ENCODE measurements around the gene OR2T3.
"Not testable (repeated sequence)": the region's sequence is repeated elsewhere in the genome, so short reads cannot be mapped to it uniquely, and the experiment has no call there.

OR2T3 gene, protein sequence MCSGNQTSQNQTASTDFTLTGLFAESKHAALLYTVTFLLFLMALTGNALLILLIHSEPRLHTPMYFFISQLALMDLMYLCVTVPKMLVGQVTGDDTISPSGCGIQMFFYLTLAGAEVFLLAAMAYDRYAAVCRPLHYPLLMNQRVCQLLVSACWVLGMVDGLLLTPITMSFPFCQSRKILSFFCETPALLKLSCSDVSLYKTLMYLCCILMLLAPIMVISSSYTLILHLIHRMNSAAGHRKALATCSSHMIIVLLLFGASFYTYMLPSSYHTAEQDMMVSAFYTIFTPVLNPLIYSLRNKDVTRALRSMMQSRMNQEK

DNA sequence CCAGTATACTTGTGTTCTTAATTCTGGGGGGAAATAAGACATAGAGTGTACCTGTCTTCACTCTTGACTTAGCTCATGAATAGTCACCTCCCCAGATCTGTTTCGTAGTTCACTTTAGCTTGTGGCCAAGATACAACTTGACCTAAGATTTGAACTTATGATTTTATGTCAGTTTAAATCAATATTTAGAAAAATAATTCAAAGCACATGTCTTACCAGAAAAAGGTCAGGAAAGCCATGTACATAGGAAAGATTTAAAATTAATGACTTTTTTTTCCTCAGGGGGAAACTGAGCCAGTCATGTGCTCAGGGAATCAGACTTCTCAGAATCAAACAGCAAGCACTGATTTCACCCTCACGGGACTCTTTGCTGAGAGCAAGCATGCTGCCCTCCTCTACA is at the start of gene OR2T3:
TSS of gene OR2T3 (plus strand) at position 301 of the 400 bp plus-strand sequence. CDS start at position 301, 0 bp downstream.
- not testable (repeated sequence) for DNase-seq (ENCODE audit: low spot score)

- DNase-seq (ENCODE audit: low spot score), result not testable (repeated sequence)
These were observed 45.5 kb upstream of the OR2T3 start for GRCh38 chr1:248427526-248428191.

DNA sequence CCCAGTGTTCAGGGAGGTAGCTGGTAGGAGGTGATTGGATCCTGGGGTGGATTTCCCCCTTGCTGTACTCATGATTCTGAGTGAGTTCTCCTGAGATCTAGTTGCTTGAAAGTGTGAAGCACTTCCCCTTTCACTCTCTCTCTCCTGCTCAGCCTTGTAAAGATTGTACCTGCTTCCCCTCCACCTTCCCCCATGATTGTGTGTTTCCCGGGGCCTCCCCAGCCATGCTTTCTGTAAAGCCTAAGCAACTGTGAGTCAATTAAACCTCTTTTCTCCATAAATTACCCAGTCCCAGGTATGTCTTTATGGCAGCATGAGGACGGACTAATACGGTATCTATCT is 45.0 kb upstream of the OR2T3 start:
- not testable (repeated sequence) for DNase-seq (ENCODE audit: low spot score)

GRCh38 chr1:248431683-248432082 is 41.5 kb upstream of the OR2T3 start:
- DNase-seq (ENCODE audit: low spot score), result not testable (repeated sequence)

DNA sequence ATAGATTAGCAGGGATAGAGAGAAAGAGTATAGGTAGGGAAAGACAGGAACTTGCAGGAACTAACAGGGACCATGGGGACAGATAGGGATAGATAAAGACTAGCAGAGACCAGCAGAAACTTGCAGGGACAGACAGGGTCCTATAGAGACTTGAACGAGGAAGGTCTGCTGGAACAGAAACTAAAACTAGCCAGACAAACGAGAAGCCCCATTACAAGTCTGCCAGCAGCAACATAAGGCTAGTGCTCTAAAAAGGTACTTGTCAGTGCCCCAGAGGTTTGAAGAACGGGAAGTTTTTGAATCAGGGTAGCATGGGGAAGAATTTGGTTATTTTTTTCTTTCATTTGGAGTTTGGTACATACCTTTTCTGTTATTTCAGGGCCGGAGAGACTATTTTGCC is 41.0 kb upstream of the OR2T3 start:
- DNase-seq (ENCODE audit: low spot score), result not testable (repeated sequence)

DNA sequence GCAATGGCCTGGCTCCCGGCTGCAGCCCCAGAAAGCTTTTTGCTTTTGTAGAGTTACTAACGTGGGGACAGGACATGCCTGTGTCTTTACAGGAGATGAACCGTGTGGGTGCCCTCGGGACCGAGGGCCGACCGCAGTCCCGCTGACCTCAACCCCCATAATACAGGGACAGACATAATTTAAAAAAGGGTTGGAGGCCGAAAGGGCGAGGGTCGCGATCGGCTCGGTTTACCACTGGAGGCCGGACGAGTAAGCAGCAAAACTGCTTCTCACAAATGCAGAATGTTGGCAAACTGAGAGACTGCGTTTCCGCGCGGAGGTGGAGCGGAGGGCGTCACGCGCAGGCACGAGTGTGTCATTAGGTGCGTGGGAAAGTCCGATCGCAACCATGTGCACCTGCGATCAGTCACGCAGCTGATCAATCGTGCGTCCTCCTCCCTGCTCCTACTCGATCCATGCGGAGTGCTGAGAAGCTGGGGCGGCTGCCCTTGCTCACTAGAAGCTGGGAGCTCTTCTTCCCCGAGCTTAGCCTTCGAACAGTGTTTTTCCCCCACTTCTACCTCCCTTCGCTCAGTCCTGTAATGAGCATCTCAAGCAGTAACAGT is 39.2 kb upstream of the OR2T3 start:
- not testable (repeated sequence) for DNase-seq (ENCODE audit: low spot score)

DNA sequence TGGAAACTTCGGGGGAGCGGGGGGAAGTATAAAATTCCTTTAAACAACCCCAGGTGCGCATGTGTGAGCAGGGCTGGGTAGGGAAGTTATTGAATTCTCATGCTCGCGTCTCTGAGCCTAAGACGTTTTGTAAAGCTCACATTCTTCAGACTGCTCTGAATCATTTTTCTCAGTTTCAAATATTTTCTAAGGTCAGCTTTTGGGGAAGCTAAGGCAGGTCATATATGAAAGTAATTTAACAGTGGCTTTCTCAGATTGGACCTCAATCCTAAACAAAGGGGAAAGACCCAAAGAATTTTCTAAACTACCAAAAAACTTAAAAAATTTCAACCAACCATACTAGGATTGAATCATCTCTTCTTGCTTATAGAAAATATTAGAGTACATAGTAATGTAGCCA is 38.2 kb upstream of the OR2T3 start:
- not testable (repeated sequence) for DNase-seq (ENCODE audit: low spot score)

- not testable (repeated sequence) for DNase-seq (ENCODE audit: low spot score)
These were observed 36.8 kb upstream of the OR2T3 start for GRCh38 chr1:248436303-248436702.

DNA sequence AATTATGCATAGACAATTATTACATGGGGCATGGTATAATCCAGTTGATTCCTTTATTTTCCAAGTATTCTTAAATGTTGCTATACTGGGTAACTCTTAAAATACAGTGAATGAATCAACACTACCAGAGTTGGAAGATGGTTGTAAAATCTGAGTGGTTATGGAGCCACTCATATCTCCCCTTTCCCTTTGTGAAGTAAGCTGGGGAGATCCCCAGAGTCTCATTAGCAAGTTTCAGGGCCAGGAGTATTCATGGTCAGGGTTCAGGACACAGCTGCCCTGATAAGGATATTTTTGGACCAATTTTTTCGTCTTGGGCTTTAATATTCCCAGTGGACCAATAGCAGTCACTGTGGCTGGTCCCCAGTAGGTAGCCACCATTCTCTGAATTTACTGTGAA is 34.5 kb upstream of the OR2T3 start:
- not testable (repeated sequence) for DNase-seq (ENCODE audit: low spot score)

DNA sequence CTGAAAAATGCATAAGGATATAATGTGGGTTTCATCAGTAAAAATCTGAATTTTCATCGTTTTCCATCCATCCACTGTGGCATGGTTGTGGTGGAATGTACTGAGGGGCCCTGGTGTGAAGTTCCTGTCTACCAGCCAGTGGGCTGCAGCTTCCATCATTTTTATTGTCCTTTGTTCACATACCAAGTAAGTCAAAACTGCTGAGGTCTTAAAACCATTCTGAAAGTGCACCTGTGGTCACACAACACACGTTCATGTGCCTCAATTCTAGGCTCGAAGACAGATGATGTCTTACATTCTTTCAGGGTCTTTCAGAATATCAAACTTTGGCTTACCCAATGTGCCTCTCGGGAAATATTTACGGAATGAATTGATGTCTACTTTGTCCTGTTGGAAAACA is 33.9 kb upstream of the OR2T3 start:
- DNase-seq (ENCODE audit: low spot score), result not testable (repeated sequence)

- not testable (repeated sequence) for DNase-seq (ENCODE audit: low spot score)
These were observed 30.5 kb upstream of the OR2T3 start for GRCh38 chr1:248442500-248443277.

DNA sequence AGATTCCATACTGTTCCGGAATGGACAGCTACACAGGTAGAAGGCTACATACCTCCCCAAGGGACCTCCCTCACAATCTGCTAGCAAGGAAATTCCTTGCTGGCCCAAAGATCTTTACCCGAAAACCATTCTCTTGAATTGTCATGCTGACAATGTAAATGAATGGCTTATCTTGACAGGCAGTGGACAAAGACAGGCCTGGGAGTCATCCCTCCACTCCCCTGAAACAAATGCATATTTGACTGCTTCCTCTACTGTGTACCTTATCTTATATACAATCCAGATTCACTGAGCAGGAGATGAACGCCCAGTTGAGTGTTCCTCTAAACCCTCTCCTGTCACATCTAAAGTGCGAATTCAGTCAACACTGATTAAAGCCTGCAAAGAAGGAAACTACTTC is 28.5 kb upstream of the OR2T3 start:
- not testable (repeated sequence) for DNase-seq (ENCODE audit: low spot score)

DNA sequence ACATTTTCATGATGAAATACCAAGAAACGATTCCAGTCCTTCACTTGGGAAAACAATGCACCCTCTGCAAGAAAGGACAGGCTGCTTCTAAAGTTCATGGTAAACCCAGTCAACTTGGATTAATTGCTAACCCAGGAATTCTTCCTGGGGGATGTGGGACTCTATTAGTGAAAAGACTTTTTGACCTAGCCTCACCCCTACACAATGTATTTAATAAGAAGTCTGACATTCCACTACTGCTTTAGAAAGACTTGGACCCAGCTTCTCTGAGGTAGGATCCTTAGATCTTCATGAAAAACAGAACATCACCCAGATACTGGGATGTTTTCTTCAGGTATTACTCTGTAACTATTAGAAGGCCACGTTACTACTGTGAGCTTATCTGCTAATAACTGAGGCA is 27.8 kb upstream of the OR2T3 start, which contains the start of gene OR2T2:
TSS of gene OR2T2 (plus strand) at position 239 of the 400 bp plus-strand sequence. CDS start 7,161 bp downstream, outside the sequence.
- not testable (repeated sequence) for DNase-seq (ENCODE audit: low spot score)

DNA sequence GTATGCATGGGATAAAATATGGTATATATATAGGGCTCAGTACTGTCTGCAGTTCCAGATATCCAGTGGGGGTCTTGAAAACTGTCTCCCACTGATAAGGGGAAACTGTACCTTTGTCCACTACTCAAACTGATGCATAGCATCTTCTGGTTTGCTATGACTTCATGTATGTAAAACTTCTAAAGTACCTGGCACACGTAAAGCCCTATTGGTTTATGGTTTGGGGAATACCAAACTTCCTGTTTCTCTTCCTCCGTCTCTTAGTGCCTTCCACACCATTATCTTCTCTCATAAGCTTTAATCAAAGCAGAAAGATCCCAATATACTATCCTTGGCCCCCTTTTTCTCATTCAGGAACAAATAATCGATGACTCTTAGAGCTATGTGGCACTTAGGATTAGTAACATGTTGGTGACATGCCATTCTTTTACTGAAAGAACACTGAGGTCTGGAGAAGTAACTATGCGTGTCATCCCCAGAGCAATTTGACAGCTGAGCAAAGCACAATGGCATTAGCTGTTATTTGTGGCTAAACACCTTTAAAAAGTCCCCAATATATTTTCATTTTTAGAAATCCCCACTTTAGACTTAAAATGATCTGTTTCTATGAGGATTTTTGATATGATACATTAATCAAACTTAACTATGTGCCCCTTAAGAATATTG is 24.6 kb upstream of the OR2T3 start:
- not testable (repeated sequence) for DNase-seq (ENCODE audit: low spot score)

- DNase-seq (ENCODE audit: low spot score), result not testable (repeated sequence)
These were observed 23.2 kb upstream of the OR2T3 start for GRCh38 chr1:248449821-248450465.

DNA sequence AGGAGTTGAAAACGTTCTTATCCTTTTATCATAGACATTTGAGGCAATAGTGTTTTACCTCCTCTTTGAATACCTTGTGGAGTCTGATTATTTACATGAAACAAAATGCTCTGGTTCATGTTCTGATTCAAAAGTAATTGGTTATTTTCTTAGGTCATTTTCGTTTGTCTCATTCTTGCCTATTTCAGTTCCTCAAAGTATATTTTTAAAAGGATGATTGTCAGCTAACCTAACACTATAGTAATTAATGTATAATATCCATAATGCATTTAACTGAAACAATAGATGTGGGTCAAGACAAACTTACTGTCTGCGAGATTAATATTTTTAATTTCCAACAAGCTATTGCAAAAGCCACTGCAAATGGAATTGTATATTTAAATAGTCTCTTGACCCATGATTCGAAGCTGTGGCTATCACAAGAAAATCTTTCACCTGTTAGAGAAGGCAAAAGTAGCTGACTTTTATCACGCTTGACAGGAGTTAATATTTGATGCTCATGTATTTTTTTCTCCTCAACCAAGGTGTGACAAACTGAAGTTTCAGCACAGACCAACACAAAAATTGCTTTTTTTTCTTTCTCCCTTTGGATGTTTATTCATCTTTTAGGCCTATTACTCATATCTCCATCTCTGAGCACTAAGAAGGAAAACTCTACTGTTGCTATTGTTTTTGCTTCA is 22.5 kb upstream of the OR2T3 start:
- DNase-seq (ENCODE audit: low spot score), result not testable (repeated sequence)

GRCh38 chr1:248453619-248454018 is 19.5 kb upstream of the OR2T3 start:
- DNase-seq (ENCODE audit: low spot score), result not testable (repeated sequence)

DNA sequence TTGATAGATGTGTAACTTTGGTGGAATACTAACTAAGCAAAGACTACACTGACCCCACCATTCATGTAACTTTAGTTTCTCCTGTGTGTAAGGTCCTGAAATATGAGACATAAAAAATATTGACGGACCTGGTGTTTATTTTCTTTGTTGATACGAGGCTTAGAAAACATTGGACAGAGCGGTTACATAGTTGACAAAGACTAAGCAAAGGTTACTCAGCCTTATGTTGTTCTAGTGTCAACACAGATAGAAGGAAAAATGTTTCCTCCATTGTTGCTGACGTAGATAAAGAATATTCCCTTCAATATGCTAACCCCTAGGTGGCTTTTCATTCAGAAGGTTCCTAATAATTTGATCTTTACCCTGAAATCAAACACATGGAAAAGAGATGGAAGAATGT is 18.1 kb upstream of the OR2T3 start:
- not testable (repeated sequence) for DNase-seq (ENCODE audit: low spot score)

DNA sequence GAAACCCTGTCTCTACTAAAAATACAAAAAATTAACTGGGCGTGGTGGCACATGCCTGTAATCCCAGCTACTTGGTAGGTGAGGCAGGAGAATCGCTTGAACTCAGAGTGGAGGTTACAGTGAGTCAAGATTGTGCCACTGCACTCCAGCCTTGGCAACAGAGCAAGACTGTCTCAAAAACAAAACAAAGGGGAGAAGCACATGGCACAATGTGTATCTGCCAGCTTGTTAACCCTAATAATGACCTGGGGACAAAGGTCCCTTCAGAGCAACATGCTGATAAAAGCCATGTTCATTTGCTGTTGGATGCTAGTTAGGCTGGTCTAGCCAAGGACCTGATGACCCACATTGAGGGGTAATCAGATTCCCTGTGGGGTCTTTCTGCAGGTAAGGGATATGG is 16.5 kb upstream of the OR2T3 start:
- not testable (repeated sequence) for DNase-seq (ENCODE audit: low spot score)

DNA sequence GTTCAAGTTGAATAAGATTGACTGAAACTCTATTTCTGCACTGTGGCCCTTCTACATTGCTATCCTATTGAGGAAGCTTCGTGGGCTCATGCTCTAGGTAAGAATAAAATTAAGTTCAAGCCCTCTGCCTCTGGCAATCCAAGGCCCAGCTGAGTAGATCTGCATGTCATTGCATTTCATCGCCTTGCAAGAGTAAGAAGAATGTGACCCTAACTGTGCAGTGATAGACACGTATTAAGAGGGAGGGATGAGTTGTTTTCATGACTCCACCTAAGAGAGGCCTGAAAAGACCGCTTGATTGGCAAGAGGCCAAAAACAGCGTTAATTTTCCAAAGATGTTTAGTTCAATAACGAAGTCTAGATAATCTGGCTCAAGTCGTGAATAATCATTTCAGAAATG is 14.0 kb upstream of the OR2T3 start:
- not testable (repeated sequence) for DNase-seq (ENCODE audit: low spot score)
